Measurements from ENCODE around the gene AMELX.

The AMELX gene

GRCh38 chrX:11311706-11312105, 18.5 kb downstream of the AMELX start:
- no peak for DNase-seq

GRCh38 chrX:11319806-11320520, 26.8 kb downstream of the AMELX start:
- no peak for DNase-seq

GRCh38 chrX:11321986-11322385, 28.8 kb downstream of the AMELX start:
- no peak for DNase-seq

GRCh38 chrX:11328134-11328533, 34.9 kb downstream of the AMELX start:
- no peak for DNase-seq

GRCh38 chrX:11329021-11329420, 35.8 kb downstream of the AMELX start:
- no peak for DNase-seq

- no peak for DNase-seq
Measured at GRCh38 chrX:11331788-11332187, 38.6 kb downstream of the AMELX start.

- DNase-seq: no peak
Measured at GRCh38 chrX:11334165-11334564, 41.0 kb downstream of the AMELX start.

- DNase-seq: no peak
Measured at GRCh38 chrX:11336201-11336600, 43.0 kb downstream of the AMELX start.

GRCh38 chrX:11337292-11338009, 44.2 kb downstream of the AMELX start:
- no peak for DNase-seq

GRCh38 chrX:11341274-11342201, 48.3 kb downstream of the AMELX start:
- DNase-seq: peak; percentile 36

GRCh38 chrX:11342673-11343072, 49.5 kb downstream of the AMELX start:
- no peak for DNase-seq

GRCh38 chrX:11346121-11346682, 53.0 kb downstream of the AMELX start:
- no peak for DNase-seq

- DNase-seq: no peak
Measured at GRCh38 chrX:11347300-11347699, 54.1 kb downstream of the AMELX start.

GRCh38 chrX:11349020-11349419, 55.8 kb downstream of the AMELX start:
- DNase-seq: no peak

GRCh38 chrX:11349661-11350337, 56.6 kb downstream of the AMELX start:
- DNase-seq: no peak
